ENCODE results near the gene FEM1B.

- TF ChIP-seq EZH2 (IDR thresholded peaks at IDR 0.05; ENCODE audit: borderline replicate concordance, low read depth, low read length, poor library complexity, severe bottlenecking): no peak
- TF ChIP-seq, protein P1, sequence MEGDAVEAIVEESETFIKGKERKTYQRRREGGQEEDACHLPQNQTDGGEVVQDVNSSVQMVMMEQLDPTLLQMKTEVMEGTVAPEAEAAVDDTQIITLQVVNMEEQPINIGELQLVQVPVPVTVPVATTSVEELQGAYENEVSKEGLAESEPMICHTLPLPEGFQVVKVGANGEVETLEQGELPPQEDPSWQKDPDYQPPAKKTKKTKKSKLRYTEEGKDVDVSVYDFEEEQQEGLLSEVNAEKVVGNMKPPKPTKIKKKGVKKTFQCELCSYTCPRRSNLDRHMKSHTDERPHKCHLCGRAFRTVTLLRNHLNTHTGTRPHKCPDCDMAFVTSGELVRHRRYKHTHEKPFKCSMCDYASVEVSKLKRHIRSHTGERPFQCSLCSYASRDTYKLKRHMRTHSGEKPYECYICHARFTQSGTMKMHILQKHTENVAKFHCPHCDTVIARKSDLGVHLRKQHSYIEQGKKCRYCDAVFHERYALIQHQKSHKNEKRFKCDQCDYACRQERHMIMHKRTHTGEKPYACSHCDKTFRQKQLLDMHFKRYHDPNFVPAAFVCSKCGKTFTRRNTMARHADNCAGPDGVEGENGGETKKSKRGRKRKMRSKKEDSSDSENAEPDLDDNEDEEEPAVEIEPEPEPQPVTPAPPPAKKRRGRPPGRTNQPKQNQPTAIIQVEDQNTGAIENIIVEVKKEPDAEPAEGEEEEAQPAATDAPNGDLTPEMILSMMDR (conservative IDR thresholded peaks at IDR 0.05; ENCODE audit: low read depth, low read length): no peak; the same call in 1 of the 2 replicates
Observed at GRCh38 chr15:68277603-68278344, at the start of gene FEM1B.

Measured in A673 (cell line).